ENCODE data around the gene RNF114. TPM values are rescaled to one million over a fixed set of nuclear protein-coding genes. Genes with fewer than 3 reads are reported as not detected.

Gene RNF114
- total and polyA plus RNA-seq, 2 donors (not counting 3 experiments of a cell fraction or from before 2014, with no cell fraction given): 45.8 to 81.7 TPM

DNA sequence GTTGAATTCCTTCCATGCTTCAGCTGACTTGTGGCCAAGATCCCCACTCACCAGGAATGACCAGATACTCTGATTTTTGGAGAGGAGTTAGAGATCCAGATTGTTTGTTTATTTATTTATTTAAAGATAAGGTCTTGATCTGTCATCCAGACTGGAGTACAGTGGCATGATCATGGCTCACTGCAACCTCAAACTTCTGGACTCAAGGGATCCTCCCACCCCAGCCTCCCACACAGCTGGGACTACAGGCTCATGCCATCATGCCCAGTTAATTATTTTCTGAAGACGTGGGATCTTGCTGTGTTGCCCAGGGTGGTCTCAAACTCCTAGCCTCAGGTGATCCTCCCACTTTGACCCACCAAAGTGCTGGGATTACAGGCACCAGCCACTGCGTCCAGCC is 16.7 kb upstream of the RNF114 start:
- intact Hi-C loops (cut with micrococcal nuclease): no loop called here
- peaks cover 7% of the 10 kb centered on the region for H3K79me2 ChIP-seq (ENCODE audit: control insufficient read depth, insufficient read depth, low read length)
- peaks cover 10% of the 10 kb centered on the region for H3K4me1 ChIP-seq (ENCODE audit: control insufficient read depth, extremely low read depth, insufficient read depth, low read length)
- H3K27me3 ChIP-seq (ENCODE audit: control insufficient read depth in 2 of 2, insufficient read depth in 2 of 2, low read length in 2 of 2): no peaks in the 10 kb centered on the region
- H3K4me2 ChIP-seq (ENCODE audit: insufficient read depth, low read length): no peak overlapping the region
- no peaks in the 10 kb centered on the region for H3K9me1 ChIP-seq (replicated peaks; ENCODE audit: control insufficient read depth, extremely low read depth, insufficient read depth, low read length)
- no peak overlapping the region for H3K4me3 ChIP-seq (replicated peaks in 1 of 3; ENCODE audit: insufficient read depth in 1 of 3, low read depth in 1 of 3, low read length in 3 of 3)
- BruUV-seq (replicated peaks): no TSS peak
- dilution Hi-C loops (cut with MboI; ENCODE audit: extremely low pct_ligation_motif_present, low sequenced_read_pairs): no loop called here
- ChIA-PET CTCF (interaction anchor here (1.3 kb wide), 1 partner anchor 152 kb away, joined by 4 read pairs; no protein-coding TSS in a partner anchor), POLR2A (no interaction called here)
- H3K9me3 ChIP-seq (replicated peaks; ENCODE audit: control insufficient read depth, insufficient read depth, low read length): no peaks in the 10 kb centered on the region
- H3K36me3 ChIP-seq (ENCODE audit: control insufficient read depth in 2 of 2, extremely low read depth in 1 of 2, insufficient read depth in 2 of 2, low read length in 2 of 2): no peaks in the 10 kb centered on the region
- H3K9ac ChIP-seq (replicated peaks; ENCODE audit: extremely low read depth, insufficient read depth, low read length): no peak overlapping the region
- no peak overlapping the region for H3K27ac ChIP-seq (ENCODE audit: insufficient read depth, low read depth, low read length)
- no peak overlapping the region for H2AFZ ChIP-seq (ENCODE audit: low read depth, low read length)
- no peak for DNase-seq (ENCODE audit: low read depth, low spot score)
- peak; percentile 26 for FAIRE-seq
- TF ChIP-seq POLR2AphosphoS5 (IDR thresholded peaks at IDR 0.05; ENCODE audit: insufficient read depth, low read depth, low read length): no peak
- no peak for TF ChIP-seq EZH2 (IDR thresholded peaks at IDR 0.05; ENCODE audit: borderline replicate concordance, low read depth, low read length, severe bottlenecking)
- no peak for TF ChIP-seq FOS (IDR thresholded peaks at IDR 0.05; ENCODE audit: borderline replicate concordance, insufficient read depth, low read length)
- TF ChIP-seq GATA2 (IDR thresholded peaks at IDR 0.05; ENCODE audit: insufficient read depth, insufficient read length, low read depth, low read length): no peak
- no peak for TF ChIP-seq POLR2A (IDR thresholded peaks at IDR 0.05; ENCODE audit: low read depth, low read length)
- no peak for TF ChIP-seq MYC (IDR thresholded peaks at IDR 0.05; ENCODE audit: low read depth, low read length)
- no peak for TF ChIP-seq JUN (IDR thresholded peaks at IDR 0.05; ENCODE audit: borderline replicate concordance, insufficient read depth, insufficient read length, low read depth)
- TF ChIP-seq, protein P1, sequence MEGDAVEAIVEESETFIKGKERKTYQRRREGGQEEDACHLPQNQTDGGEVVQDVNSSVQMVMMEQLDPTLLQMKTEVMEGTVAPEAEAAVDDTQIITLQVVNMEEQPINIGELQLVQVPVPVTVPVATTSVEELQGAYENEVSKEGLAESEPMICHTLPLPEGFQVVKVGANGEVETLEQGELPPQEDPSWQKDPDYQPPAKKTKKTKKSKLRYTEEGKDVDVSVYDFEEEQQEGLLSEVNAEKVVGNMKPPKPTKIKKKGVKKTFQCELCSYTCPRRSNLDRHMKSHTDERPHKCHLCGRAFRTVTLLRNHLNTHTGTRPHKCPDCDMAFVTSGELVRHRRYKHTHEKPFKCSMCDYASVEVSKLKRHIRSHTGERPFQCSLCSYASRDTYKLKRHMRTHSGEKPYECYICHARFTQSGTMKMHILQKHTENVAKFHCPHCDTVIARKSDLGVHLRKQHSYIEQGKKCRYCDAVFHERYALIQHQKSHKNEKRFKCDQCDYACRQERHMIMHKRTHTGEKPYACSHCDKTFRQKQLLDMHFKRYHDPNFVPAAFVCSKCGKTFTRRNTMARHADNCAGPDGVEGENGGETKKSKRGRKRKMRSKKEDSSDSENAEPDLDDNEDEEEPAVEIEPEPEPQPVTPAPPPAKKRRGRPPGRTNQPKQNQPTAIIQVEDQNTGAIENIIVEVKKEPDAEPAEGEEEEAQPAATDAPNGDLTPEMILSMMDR (IDR thresholded peaks at IDR 0.05; ENCODE audit: extremely low read depth in 1 of 2, insufficient read depth in 1 of 2, low read depth in 1 of 2, low read length in 2 of 2): no peak
- H4K20me1 ChIP-seq (replicated peaks; ENCODE audit: control insufficient read depth, extremely low read depth, insufficient read depth, low read length): no peaks in the 10 kb centered on the region

Data from endothelial cell of umbilical vein (primary cell).